SJCRH30 (cell line): ENCODE measurements around the gene SLC30A10. TPM values are rescaled to one million over a fixed set of nuclear protein-coding genes. Genes with fewer than 3 reads are reported as not detected.
"Not testable (repeated sequence)": the region's sequence is repeated elsewhere in the genome, so short reads cannot be mapped to it uniquely, and the experiment has no call there.

Experiments used
- DNase-seq, 2 experiments: peaks; one replicate each; pipeline ENCODE4 v3.0.0-alpha.2; 2015 to 2020
- H3K27ac ChIP-seq: fragments of 250-450 bp; sonication (Bioruptor Pico); 2 replicates; pipeline ENCODE4 v1.5.1; 2020; ENCODE audit warnings: mild to moderate bottlenecking, moderate library complexity
- H3K27me3 ChIP-seq: fragments of 250-450 bp; sonication (Bioruptor Pico); 2 replicates; pipeline ENCODE4 v1.5.1; 2020; ENCODE audit warnings: mild to moderate bottlenecking, moderate library complexity
- H3K36me3 ChIP-seq: fragments of 250-450 bp; sonication (Bioruptor Pico); 2 replicates; pipeline ENCODE4 v1.5.1; 2020; ENCODE audit warnings: mild to moderate bottlenecking, moderate library complexity
- H3K4me1 ChIP-seq: fragments of 250-450 bp; sonication (Bioruptor Pico); 2 replicates; pipeline ENCODE4 v1.5.1; 2020; ENCODE audit warnings: mild to moderate bottlenecking, moderate library complexity
- H3K4me3 ChIP-seq: fragments of 250-450 bp; sonication (Bioruptor Pico); 2 replicates; pipeline ENCODE4 v1.5.1; 2020; ENCODE audit warnings: mild to moderate bottlenecking, moderate library complexity
- H3K9me3 ChIP-seq: fragments of 250-450 bp; sonication (Bioruptor Pico); replicated peaks from 2 replicates; pipeline ENCODE4 v1.5.1; 2020; ENCODE audit warnings: mild to moderate bottlenecking, moderate library complexity
- total RNA-seq: library from RNA; depleted of rRNA; stranded (reverse); fragments of >200 nt; shearing (Covaris generic); gene quantifications from 2 replicates; pipeline ENCODE4 v1.2.3, GENCODE V29; 2014

Gene SLC30A10
- total RNA-seq, 1 experiment from 2014 or later = not detected

DNA sequence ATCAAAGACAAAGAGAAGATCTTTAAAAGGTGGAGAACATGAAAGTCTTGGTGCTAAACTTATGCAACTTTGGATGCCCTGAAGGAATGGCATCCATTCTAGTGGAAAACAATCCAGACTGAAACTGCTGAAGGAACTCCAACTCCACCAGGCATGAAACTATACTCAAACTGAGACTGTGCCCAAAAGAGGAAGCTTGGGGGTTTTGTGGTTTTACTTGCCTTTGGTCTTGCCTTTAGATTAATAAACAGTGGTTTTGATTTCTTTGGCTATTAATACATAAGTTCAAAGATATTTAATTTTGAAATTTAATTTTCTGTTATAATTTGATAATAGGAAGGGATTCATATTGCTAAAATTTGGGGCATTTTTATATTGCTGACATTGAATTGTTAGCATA is 17.4 kb upstream of the SLC30A10 start:
- Histone ChIP-seq H3K27ac (no peak overlapping the region), H3K36me3 (no peaks in the 10 kb centered on the region), H3K4me1 (peaks cover 4% of the 10 kb centered on the region; the same call in 1 of the 2 replicates), H3K9me3 (peaks cover 7% of the 10 kb centered on the region), H3K4me3 (no peak overlapping the region), H3K27me3 (no peaks in the 10 kb centered on the region)
- DNase-seq = no peak

DNA sequence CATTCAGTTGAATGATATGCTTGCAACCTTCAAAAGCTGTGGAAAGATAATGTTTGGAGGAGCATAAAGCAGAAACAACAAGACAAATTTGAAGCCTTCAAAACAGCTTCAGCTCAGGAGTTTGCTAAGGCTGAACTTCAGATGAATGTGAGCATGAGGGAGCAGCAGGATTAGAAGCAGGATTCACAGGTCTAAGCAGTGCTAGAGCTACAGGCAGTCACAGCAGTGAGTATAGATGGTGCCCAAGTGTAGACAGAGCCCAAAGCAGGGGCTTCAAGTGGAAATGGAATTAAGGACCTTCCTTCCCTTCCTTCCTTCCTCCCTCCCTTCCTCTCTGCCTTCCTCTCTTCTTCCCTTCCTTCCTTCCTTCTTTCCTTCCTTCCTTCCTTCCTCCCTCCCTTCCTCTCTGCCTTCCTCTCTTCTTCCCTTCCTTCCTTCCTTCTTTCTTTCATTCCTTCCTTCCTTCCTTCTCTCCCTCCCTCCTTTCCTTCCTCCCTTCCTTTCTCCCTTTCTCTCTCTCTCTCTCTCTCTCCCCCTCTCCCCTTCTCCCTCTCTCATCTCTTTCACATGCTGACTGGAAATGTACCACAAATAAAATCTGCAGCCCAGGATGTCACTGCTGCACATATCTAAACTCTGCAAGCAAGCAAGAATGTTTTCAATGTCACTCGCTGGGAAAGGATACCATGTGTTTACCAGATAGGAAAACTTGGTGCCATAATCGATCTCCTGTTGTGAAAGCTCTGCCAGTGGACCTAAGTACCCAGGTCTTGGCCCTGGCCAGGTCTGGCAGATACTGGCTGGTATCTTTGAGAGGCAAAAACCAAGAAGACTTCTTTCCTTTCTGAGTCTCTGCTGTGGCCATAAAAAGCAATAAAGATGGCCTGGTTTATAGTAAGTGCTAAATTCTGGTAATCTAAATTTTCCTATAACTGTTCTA is 13.1 kb upstream of the SLC30A10 start:
- Histone ChIP-seq H3K4me3 (no peak overlapping the region), H3K27ac (no peak overlapping the region), H3K36me3 (no peaks in the 10 kb centered on the region), H3K9me3 (peaks cover 7% of the 10 kb centered on the region), H3K27me3 (no peaks in the 10 kb centered on the region), H3K4me1 (peaks cover 11% of the 10 kb centered on the region)
- DNase-seq = no peak

DNA sequence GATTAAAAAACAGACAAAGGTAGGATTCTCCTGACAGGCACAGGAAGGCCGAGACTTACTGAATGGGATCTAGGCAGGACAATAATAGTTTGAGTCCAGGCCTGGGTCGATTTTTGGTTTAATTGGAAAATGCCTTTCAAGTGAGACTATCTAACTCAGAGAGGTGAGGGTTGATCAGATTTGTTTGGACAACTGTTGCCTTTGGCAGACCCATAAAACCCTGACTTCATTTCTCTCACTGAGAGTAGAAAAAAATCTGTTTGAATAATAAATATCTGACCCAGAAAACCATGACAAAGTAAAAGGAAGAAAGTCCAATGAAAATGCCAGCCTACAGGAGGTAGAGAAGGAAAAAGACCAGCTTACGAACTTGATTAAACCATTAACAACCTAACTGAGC is 12.3 kb upstream of the SLC30A10 start:
- no peak overlapping the region for H3K4me3 ChIP-seq
- no peaks in the 10 kb centered on the region for H3K27me3 ChIP-seq
- H3K9me3 ChIP-seq = peaks cover 5% of the 10 kb centered on the region
- H3K36me3 ChIP-seq = no peaks in the 10 kb centered on the region
- no peak overlapping the region; the same call in 1 of the 2 replicates for H3K27ac ChIP-seq
- peaks cover 11% of the 10 kb centered on the region for H3K4me1 ChIP-seq
- peak in 1 of 2 experiments; percentile 23 for DNase-seq

- no peak for DNase-seq
- Histone ChIP-seq H3K27ac (no peak overlapping the region), H3K4me3 (no peak overlapping the region), H3K9me3 (no peaks in the 10 kb centered on the region; the same call in 1 of the 2 replicates), H3K4me1 (peaks cover 11% of the 10 kb centered on the region), H3K36me3 (no peaks in the 10 kb centered on the region), H3K27me3 (no peaks in the 10 kb centered on the region)
Observed at GRCh38 chr1:219938706-219939105, 10.3 kb upstream of the SLC30A10 start.

DNA sequence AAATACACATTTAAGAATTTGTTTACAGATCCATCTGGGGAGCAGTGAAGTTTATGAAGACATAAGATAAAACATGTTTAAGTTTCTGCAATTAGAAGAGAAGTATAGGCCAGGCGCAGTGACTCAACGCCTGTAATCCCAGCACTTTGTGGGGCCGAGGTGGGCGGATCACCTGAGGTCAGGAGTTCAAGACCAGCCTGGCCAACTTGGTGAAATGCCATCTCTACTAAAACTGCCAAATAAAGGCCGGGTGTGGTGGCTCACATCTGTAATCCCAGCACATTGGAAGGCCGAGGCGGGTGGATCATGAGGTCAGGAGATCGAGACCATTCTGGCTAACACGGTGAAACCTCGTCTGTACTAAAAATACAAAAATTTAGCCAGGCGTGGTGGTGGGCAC is 5.4 kb upstream of the SLC30A10 start:
- not testable (repeated sequence) for H3K27me3 ChIP-seq, H3K4me1 ChIP-seq, H3K27ac ChIP-seq, DNase-seq, H3K4me3 ChIP-seq, H3K36me3 ChIP-seq, H3K9me3 ChIP-seq

DNA sequence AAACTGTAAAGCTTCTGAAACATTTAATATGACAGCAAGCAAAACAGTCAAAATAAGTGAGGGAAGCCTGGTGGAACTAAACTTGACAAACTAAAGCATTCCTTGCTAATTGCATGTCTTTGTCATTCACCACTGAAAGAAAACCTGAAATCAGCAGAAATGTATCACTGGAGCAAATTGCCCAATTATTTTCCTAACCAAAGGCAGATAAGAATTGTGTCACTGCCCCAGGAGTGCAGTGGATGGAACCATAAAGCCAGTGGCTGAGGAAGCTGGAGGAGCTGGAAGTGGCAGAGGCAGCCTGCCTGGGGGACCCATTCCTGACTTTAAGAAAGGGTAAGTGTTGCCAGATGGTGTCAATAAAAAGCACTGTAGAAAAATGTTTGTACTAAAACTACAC is 2.7 kb upstream of the SLC30A10 start:
- Histone ChIP-seq H3K9me3 (no peaks in the 10 kb centered on the region; the same call in 1 of the 2 replicates), H3K4me3 (no peak overlapping the region), H3K36me3 (no peaks in the 10 kb centered on the region), H3K27me3 (no peaks in the 10 kb centered on the region), H3K27ac (no peak overlapping the region), H3K4me1 (no peaks in the 10 kb centered on the region)
- DNase-seq = no peak

DNA sequence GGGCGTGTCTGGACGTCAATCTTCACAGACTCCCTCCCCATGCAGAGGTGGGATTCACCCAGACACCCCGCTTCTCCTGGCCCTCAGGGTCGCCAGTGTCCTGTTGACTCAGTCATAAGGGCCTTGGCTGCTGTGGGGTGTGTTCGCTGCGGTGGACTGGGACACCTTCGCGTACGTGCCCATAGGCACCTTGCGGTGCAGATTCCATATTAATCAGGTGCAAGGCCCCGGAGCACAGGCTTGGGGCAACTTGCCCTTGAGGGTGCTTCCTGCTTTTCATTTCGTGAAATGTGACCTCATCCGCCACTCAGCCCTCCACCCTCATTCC is 398 bp upstream of the SLC30A10 start:
- H3K27ac ChIP-seq = no peak overlapping the region
- H3K9me3 ChIP-seq = no peaks in the 10 kb centered on the region; the same call in 1 of the 2 replicates
- H3K36me3 ChIP-seq = no peaks in the 10 kb centered on the region
- H3K4me1 ChIP-seq = no peaks in the 10 kb centered on the region
- no peak overlapping the region for H3K4me3 ChIP-seq
- no peak for DNase-seq
- no peaks in the 10 kb centered on the region for H3K27me3 ChIP-seq

- Histone ChIP-seq H3K36me3 (no peaks in the 10 kb centered on the region), H3K27ac (no peak overlapping the region), H3K27me3 (no peaks in the 10 kb centered on the region), H3K9me3 (no peaks in the 10 kb centered on the region; the same call in 1 of the 2 replicates), H3K4me1 (no peaks in the 10 kb centered on the region), H3K4me3 (no peak overlapping the region)
- no peak for DNase-seq
Observed at GRCh38 chr1:219927298-219927955, 930 bp downstream of the SLC30A10 start.

DNA sequence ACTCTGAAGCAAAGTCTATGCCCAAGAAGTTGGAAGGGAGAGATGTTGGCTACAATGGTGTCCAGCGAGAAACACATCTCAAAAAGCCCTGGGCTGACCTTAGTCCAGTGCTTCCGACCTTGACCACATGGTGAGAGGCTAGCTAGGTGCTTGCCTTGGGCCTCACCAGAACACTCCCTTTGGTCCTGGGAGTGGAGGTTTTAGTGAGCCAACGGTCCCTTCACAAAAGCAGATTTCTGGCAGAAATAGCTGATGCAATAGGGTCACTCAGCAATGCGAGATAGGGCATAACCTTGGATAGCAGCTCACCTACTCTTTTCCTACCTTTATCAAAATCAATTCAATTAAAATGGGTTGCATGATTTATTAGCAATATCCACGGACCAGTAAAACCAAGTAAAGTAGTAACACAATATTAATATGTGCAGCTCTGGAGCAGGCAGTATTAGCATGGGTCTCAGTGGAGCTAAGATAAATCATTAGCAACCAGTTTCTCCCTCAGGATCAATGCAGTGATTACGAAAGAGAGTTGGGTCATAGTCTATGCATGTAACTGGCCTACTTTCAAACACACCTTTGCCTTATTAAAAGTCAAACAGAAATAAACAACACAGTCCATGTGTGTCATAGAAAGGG is 1.9 kb downstream of the SLC30A10 start:
- no peak for DNase-seq
- Histone ChIP-seq H3K9me3 (no peaks in the 10 kb centered on the region; the same call in 1 of the 2 replicates), H3K36me3 (no peaks in the 10 kb centered on the region), H3K4me1 (no peaks in the 10 kb centered on the region), H3K27ac (no peak overlapping the region), H3K27me3 (no peaks in the 10 kb centered on the region), H3K4me3 (no peak overlapping the region)

- Histone ChIP-seq H3K4me1 (no peaks in the 10 kb centered on the region), H3K9me3 (no peaks in the 10 kb centered on the region; the same call in 1 of the 2 replicates), H3K27me3 (no peaks in the 10 kb centered on the region), H3K27ac (no peak overlapping the region), H3K4me3 (no peak overlapping the region), H3K36me3 (no peaks in the 10 kb centered on the region)
- no peak for DNase-seq
Observed at GRCh38 chr1:219924342-219924741, 4.0 kb downstream of the SLC30A10 start.

DNA sequence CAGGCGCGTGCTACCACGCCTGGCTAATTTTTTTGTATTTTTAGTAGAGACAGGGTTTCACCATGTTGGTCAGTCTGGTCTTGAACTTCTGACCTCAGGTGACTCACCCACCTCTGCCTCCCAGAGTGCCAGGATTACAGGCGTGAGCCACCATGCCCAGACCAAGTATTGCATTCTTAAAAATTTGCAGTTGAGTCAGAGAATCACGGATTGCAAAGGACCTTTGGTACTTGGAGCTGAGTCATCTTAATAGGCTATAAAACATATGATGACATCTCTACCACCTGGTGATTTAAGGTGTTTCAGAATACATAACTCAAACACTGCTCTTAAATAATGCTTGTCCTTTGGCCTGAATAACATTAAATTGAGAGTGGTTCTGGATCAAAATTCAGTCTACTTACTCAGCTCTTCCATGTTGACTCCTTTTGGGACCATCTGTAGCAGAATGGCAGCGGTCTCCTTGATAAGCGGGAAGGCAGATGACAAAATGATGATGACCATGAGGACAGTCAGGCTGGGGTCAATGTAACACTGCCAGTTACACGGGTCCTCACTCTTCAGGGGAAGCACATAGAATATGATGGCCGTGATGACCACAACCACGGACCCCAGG is 10.4 kb downstream of the SLC30A10 start:
- no peak for DNase-seq
- H3K9me3 ChIP-seq = no peaks in the 10 kb centered on the region
- H3K36me3 ChIP-seq = no peaks in the 10 kb centered on the region
- H3K4me1 ChIP-seq = no peaks in the 10 kb centered on the region
- H3K27me3 ChIP-seq = no peaks in the 10 kb centered on the region
- H3K4me3 ChIP-seq = no peak overlapping the region
- H3K27ac ChIP-seq = no peak overlapping the region

DNA sequence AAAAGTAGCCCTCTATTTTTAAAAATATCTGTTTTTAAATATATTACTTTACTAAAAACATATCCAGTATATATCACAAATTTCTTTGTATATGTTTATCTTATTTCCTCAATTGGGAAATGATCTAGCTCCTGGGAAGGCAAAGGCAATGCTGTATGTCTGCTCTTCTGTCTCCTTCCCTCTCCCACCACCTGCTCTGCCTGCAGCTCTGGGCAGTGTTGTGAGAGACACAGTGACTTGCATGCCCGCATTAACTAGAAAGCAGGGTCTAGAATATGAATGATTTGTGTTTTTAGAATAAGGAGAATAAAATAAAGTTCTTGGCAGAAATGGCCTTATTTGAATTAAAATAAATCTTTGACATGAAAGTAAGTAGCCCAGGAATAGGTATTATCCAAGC is 11.1 kb downstream of the SLC30A10 start:
- no peaks in the 10 kb centered on the region for H3K27me3 ChIP-seq
- H3K4me1 ChIP-seq = no peaks in the 10 kb centered on the region
- no peaks in the 10 kb centered on the region for H3K36me3 ChIP-seq
- DNase-seq = no peak
- no peak overlapping the region for H3K27ac ChIP-seq
- H3K4me3 ChIP-seq = no peak overlapping the region
- H3K9me3 ChIP-seq = no peaks in the 10 kb centered on the region

DNA sequence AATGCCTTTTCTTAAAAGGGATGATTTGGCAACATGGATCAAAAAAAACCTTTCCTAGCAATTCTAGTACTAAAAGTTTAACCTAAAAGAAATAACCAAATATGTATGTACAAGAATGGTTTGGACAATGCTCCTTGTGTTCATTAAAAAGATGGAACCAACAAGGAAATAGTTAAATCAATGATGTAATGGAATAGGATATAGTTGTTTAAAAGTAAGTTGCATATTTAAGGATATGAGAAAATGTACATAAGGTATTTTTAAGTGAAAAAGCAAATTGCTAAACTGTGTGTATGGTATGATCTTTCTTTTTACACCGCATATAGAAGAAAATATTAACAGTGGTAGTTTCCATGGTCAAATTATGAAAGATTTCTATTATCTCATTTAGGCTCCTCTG is 12.1 kb downstream of the SLC30A10 start:
- Histone ChIP-seq H3K36me3 (no peaks in the 10 kb centered on the region), H3K9me3 (no peaks in the 10 kb centered on the region)

DNA sequence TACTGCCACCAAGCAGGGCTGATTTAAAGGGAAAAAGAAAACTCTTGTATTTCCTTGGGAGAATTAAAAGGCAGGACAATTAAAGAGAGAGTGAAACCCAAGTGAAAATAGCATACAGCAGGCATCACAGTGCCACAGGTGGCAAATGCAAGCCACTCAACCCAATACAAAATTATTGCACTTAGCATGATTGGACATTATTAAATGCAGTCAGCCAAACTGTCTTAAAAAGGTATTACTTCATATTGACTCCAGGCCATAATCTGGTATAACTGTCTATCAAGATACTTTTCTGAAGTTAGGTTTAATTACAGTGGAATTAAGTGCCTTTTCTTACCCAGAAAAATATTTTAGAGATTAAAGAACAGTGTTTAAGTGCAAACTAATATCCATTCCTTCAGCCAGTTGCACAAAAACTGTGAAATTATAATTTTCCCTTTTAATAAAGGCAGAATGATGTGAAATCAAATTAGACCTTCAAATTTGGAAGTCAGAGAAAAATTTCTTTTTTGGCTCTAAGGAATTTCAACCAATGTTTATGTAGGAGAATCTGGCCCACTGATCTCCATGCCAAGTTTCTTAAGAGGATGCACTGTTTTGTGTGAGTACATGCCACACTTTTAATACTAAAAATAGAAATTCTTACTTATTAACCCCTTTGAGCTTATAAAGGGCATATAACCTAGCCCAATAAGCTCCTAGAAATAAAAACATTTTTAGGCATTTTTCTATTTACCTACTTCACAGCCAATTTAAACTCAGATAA is 15.2 kb downstream of the SLC30A10 start:
- Histone ChIP-seq H3K36me3 (no peaks in the 10 kb centered on the region), H3K9me3 (no peaks in the 10 kb centered on the region), H3K4me3 (no peak overlapping the region), H3K4me1 (no peaks in the 10 kb centered on the region), H3K27ac (no peak overlapping the region), H3K27me3 (no peaks in the 10 kb centered on the region)
- DNase-seq = no peak

More for the DNA sequence above, 12.1 kb downstream of the SLC30A10 start:
- Histone ChIP-seq H3K27ac (no peak overlapping the region), H3K4me1 (no peaks in the 10 kb centered on the region), H3K4me3 (no peak overlapping the region), H3K27me3 (no peaks in the 10 kb centered on the region)
- no peak for DNase-seq
